GM18861 (cell line): ENCODE measurements around the gene SLC9B1.
"Not testable (repeated sequence)": the region's sequence is repeated elsewhere in the genome, so short reads cannot be mapped to it uniquely, and the experiment has no call there.

ENCODE experiments used
- ATAC-seq: cut with Tn5 transposase; IDR thresholded peaks from one replicate; pipeline ENCODE4 v1.9.1; 2021; ENCODE audit not compliant: unreplicated experiment

SLC9B1 gene

DNA sequence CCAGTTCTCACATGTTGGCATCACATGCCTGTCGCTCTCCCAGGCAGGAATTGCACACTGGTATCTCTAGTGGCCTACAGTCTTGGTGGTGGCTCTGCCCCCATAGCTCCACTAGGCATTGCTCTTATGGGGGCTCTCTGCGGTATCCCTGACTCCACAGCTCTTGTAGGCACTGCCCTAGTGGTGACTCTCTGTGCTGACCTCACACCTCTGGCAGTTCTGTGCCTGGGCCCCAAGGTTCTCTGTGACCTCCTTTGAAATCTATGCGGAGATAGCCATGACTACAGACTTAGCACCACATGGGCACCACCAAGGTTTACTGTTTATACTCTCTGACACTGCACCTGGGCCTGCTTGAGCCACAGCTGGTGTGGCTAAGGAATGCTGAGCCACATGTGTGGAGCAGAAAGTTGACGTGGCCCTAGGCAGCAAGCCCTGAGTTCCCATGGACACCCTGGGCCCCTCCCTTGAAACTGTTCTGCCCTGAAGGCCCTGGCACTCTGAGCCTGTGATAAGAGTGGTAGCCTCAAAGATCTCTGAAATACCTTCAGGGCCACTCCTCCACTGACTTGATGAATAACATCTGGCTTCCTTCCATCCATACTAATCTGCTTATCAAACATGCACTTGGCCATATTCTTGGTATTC, 8.0 kb downstream of the SLC9B1 start:
- ATAC-seq: no peak

DNA sequence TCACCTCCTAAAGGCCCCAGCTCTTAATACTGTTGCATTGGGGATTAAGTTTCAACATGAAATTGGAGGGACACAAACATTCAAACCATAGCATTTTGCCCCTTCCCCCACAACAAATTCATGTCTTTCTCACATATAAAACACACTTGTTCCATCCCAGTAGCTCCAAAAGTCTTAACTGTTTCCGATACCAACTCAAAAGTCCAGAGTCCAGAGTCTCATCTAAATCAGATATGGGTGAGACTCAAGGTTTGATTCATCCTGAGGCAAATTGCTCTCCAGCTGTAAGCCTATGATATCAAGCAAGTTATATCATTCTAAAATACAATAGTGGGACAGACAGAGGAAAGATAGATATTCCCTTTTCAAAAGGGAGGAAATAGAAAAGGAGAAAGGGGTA, 8.7 kb downstream of the SLC9B1 start:
- ATAC-seq: no peak

DNA sequence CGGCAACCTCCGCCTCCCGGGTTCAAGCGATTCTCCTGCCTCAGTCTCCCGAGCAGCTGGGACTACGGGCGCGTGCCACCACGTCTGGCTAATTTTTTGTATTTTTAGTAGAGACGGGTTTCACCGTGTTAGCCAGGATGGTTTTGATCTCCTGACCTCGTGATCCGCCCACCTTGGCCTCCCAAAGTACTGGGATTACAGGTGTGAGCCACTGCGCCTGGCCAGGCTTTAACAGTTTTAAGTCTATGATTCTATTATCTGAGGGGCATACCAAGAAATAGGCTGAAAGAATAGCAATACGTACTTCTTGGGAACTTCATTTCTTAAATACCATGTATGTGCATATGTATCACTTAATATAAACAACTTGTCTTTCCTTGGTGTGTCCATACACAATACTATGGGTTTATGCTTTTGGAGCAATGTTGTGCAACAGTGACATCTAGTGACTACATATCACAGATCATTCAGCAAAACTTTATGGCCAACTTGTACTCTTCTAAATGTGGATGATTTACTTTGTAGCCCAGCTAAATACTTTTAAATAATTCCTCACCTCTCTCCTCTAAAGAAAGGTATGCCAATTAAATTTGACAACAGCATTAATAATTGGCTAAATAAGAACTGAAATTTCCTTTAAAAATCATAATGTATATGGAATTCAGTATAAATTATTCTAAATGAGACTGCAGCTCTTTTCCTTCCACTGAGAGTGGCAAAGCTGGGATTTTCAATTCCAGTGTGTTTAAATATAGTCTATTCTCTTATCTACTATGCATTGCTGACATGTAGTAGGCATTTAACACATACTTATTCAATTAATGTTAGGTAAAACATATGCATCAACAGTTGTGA, 10.4 kb downstream of the SLC9B1 start:
- ATAC-seq: peak; percentile 91

DNA sequence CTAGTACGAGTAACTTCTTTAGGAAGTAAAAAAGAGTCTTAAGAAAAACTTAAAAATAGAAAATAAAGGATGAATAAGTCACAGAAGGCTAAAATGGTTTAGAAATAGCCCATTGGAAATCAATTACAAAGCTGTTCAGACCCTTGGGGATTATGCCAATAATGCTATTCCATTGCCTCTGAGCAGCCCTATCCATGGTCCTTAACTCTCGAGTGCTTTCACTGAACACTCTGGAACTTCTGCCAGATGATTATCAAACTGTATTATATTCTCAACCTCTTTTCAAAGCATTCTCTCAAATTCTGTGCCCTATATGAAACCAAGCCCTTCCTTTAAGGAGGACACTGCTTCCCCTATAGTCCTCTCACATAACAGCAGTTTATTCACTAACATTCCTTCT, 17.0 kb downstream of the SLC9B1 start:
- no peak for ATAC-seq

DNA sequence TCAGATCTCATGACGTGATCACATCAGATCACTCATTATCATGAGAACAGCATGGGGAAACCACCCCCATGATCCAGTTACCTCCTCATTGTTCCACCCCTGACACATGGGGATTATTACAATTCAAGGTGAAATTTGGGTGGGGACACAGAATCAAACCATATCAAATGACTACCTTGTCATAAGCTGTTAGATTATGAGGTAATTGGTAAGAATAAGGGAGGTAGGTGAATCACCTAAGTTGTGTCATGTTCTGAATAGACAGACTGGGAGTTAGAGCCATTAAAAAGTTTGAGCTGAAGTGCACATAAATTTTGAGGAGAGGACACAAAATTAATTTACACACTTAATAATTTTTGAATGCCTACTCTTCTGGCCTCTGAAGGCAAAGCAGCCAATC, 24.7 kb downstream of the SLC9B1 start:
- no peak for ATAC-seq

DNA sequence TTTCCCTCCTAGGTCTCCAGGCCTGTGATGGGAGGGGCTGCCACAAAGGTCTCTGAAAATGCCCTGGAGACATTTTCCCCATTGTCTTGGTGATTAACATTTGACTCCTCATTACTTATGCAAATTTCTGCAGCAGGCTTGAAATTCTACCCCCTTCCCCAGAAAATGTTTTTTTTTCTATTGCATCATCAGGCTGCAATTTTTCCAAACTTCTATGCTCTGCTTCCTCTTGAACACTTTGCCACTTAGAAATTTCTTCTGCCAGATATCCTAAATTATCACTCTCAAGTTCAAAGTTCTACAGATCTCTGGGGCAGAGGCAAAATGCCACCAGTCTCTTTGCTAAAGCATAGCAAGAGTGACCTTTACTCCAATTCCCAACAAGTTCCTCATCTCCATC, 25.5 kb downstream of the SLC9B1 start:
- ATAC-seq: not testable (repeated sequence)

DNA sequence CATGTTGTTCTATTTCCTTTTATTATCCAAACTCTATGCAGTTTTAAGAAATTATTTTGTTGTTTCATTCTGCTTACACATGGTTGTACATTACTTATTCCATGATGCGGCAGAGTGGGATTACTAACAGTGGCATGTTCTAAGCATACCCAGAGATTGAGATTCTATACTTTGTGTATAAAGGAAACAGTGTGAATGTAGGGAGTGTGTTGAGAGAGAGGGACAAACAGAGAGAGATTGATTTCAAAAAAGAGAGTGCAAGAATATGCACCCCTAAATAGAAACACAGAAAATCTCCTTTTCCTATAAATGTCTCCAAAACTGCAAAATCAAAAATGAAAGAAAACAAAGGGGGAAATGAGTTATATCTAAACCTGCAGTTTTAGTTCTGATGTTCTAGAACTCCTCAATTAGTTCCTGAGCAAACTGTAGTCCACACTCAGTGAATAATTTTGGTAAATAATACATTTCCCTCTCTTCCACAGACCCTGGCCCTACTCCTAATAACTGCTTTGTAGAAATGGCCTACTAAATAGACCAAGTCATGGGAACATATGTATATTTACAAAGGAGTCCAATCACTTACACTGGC, 31.0 kb downstream of the SLC9B1 start:
- no peak for ATAC-seq

DNA sequence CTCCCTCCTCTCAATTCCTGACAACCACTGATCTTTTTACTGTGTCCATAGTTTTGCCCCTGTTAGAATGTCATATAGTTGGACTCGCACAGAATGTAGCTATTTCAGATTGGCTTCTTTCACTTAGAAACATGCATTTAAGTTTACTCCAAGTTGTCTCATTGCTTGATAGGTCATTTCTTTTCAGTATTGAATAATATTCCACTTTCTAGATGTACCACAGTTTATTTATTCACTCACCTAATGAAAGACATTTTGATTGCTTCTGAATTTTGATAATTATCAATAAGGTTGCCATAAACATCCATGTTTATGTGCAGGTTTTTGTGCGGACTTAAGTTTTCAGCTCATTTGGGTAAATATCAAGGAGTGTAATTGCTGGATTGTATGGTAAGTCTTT, 38.5 kb downstream of the SLC9B1 start:
- no peak for ATAC-seq

DNA sequence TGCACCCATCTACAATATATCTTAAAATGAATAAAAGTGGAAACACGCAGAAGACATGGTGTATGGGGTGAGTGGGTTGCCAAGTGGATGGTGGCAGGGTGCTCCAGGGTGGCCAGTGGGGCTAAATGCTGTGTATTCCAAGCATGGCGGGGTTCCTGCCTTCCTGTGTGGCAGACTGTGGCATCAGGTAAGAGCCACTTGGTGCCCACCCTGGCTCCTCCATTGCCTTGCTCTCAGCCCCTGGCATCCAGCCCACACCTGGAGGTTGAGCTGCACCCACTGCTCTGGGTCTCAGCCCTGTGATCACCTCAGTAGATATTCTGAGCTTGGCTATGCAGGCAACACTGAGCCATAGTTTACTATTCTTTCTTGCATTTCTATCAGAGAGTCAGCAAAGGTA, 57.7 kb downstream of the SLC9B1 start:
- not testable (repeated sequence) for ATAC-seq

DNA sequence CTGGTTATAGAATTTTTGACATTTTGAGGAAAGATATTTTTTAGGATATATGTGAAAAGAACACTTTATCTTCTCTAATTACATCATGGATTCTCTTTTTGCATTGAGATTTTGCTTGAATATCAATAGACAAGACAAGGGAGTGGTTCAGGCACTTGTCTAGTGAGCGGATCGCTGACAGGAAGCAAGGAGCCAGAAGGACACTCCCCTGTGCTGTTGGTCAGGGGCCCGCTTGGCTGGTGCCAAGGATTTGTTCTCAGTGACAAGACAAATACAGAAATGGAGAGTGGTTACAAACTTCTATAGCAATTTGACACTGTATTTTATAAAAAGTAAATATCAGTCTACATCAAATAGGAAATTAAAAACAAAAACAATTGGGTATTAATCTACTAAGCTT, 60.0 kb downstream of the SLC9B1 start:
- ATAC-seq: no peak

DNA sequence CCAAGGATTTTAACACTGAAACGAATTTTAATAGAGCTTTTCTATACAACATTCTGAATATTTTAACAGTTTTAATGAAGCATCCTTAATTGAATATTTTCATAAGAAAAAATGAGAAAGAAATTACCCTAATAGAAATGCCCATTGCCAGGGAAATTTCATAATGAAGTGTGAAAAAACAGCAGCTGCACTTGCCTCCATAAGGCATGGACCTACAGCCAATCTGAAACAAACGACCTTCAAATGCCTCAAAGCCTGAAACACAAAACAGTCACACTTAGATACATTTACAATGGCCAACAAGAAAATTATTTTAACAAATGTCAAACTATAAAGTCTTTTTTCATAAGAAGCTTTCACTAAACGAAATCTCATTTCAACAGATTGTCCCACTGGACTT, 74.4 kb downstream of the SLC9B1 start:
- ATAC-seq: no peak

DNA sequence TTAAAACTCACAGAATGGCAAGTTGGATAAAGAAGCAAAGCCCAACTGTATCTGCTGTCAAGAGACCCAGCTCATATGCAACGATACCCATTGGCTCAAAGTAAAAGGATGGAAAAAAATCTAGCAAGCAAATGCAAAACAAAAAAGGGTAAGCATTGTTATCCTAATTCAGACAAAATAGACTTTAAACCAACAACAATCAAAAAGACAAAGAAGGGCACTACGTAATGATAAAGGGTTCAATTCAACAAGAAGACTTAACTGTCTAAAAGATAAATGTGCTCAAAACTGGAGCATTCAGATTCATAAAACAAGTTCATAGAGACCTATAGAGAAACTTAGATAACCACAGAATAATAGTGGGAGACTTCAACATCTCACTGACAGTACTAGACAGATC, 81.4 kb downstream of the SLC9B1 start:
- not testable (repeated sequence) for ATAC-seq

DNA sequence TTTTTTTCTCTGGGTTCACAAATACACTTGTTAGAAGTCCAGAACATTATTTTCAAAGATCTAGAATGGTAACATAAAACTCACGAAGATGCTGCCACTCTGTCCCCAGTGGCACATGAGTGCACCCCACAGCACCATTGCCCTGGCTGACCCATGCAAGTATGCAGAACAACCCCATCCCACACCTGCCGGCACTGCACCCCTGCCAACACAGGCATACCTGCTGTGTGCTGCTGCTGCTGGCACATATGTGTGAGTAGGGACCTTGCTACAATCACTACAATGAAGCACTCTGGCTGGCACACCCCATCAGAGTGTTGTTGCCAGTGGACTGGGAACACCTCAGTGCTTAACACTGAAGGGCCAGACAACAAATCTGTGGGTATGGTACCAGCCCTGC, 83.8 kb downstream of the SLC9B1 start:
- no peak for ATAC-seq

DNA sequence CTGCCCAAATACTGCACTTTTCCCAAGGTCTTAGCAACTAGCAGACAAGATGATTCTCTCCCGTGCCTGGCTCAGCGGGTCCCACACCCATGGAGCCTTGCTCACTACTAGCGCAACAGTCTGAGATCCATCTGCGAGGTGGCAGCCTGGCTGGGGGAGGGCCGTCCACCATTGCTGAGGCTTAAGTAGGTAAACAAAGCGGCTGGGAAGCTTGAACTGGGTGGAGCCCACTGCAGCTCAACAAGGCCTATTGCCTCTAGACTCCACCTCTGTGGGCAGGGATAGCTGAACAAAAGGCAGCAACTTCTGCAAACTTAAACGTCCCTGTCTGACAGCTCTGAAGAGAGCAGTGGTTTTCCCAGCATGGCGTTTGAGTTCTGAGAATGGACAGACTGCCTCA, 99.8 kb downstream of the SLC9B1 start:
- not testable (repeated sequence) for ATAC-seq

DNA sequence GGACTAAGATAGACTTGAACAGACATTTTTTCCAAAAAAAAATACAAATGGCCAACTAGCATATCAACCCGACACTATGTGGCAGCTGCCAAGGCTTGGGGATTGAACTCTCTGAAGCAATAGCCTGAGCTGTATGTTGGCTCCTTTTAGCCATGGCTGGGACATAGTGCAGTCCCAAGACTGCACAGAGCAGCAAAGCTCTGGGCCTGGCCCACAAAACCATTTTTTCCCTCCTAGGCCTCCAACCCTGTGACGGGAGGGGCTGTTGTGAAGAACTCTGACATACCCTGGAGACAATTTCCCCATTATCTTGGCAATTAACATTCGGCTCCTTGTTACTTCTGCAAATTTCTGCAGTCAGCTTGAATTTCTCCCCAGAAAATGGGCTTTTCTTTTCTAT, 100.6 kb downstream of the SLC9B1 start:
- ATAC-seq: no peak

DNA sequence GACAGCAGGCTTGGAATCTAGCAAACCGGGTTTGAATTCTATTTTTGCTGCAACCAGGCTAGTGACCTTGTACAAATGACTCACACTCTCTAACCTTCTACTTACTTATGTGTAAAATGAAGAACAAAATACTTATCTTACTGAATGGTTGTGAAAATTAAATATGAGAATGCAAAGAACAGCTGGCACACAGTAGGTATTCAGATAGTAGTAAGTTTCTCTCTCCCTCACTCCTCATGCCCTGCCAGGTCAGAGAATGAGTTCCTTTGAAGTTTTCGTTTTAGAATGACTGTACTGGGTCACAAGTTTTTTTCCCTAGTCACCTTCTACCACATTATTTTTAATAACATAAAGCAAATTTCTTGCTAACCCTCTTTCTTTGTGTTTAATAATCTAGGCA, 117.7 kb downstream of the SLC9B1 start:
- no peak for ATAC-seq

DNA sequence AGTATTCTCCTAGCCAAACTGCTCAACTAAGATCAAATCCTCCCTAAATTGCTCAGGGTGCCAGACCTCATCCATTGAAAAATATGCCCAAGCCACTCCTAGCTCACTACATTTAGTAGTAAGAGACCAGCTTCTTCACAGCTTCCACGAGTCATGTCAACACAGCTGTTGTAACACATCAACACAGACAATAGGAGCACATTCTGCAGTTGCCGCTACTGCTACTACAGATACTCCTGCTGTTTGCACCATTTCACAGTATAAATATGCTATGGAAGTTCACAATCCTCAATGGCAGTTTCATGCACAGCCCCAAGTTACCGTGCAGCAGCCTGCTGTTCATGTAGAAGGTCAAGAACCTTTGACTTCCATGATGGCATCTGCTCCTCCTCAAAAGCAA, 121.9 kb downstream of the SLC9B1 start:
- not testable (repeated sequence) for ATAC-seq

DNA sequence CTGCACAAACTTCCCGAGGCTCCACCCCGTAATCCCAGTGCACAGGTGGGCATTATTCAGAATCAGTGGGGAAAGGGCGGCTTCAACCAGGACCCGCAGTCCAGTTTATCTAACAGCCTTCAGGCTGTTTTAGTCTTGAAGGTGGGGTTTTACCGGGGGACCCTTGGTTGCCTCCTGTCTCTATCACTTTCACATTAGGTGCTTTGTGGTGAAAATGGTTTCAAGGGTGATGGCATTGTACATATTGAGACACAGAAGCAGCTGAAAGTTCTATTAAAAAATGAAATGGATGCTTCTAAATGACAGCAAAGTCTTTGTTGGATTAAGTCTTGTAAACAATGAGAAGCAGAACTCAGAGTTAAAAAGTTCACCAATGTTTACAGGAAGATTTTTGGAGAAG, 123.0 kb downstream of the SLC9B1 start:
- ATAC-seq: not testable (repeated sequence)

DNA sequence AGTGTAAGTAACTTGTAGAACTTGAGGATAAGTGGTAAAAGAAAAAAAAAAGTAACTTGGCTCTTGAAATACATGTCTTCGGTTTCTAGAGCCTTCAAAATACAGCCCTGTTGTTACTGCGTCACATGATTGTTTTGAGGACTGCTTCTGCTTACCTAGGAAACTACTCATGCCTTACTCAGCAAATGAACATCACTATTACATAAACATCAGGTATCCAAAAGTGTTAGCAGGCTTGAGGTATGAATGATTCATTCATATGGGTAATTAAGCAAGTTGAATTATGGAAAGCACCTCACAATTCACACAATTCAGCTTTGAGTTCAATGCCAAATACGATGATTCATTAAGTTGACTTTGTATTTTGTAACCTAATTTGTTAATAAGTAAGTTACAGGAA, 129.6 kb downstream of the SLC9B1 start:
- not testable (repeated sequence) for ATAC-seq

DNA sequence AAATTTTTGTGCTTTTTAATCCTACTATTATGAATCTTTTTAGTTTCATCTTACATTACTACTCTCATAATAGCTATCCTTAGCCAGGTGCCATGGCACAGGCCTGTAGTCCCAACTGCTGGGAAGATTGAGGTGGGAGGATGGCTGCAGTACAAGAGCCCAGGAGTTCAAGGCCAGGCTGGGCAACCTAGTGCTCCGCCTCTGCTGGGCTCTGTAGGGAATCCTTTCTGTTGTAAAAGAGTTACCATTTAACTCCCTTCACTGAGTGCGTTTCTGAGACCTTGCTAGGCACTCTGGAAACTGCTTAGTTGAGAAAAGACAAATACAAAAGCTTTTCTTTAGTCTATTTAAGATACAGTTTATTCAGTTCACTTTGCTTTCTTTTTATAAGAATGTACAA, 130.9 kb downstream of the SLC9B1 start:
- not testable (repeated sequence) for ATAC-seq

DNA sequence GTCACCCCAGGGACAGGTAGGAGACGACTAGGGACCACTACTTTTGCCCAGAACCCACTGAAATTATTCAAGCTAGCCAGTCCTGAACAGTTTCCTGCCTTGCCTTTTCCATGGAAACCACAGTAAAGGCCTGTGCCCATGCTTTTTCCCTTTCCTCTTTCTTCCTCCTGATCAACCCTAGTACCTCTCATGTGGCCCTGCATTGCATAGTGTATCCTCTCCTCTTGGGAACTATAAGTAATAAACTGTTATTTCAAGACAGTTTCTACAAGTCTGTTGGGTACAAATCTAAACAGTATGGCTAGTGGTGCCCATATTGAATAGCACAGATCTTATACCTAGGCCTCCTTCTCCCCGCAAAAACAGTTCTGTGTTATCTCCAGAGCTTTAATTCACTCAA, 136.2 kb downstream of the SLC9B1 start:
- no peak for ATAC-seq

DNA sequence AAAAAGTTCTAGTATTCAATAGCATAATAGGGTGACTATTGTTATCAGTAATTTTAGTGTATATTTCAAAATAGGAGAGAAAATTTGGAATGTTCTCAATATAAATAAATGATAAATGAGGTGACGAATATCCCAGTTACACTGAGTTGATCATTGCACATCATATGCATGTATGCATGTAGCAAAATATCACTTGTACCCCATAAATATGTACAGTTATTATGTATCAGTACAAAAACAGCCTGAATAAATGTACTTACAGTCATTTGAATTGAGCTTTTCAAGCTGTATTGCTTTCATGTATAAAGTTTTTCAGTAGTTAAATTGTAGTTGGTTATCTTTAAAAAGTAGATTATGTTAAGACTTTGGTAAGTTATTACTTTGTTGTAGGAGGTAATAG, 138.2 kb downstream of the SLC9B1 start:
- no peak for ATAC-seq
